Endodermal cell (in vitro differentiated cells): ENCODE data around the gene CPNE6. TPM values are rescaled to one million over a fixed set of nuclear protein-coding genes. Genes with fewer than 3 reads are reported as not detected.

ENCODE experiments used
- DNase-seq: peaks from one replicate; pipeline ENCODE4 v3.0.0-alpha.2; 2017
- H3K27ac ChIP-seq: 2 replicates; pipeline ENCODE4 v1.5.1; 2013; ENCODE audit warnings: mild to moderate bottlenecking, low read depth, low read length, moderate library complexity
- H3K27me3 ChIP-seq: 2 replicates; pipeline ENCODE4 v1.6.1; 2013; ENCODE audit warnings: mild to moderate bottlenecking, low read length, moderate library complexity; ENCODE audit not compliant: insufficient read depth, control insufficient read depth, poor library complexity, severe bottlenecking
- H3K36me3 ChIP-seq: 2 replicates; pipeline ENCODE4 v1.7.0; 2013; ENCODE audit warnings: mild to moderate bottlenecking, low read length, moderate library complexity; ENCODE audit not compliant: control insufficient read depth, insufficient read depth
- H3K4me1 ChIP-seq: one replicate; pipeline ENCODE4 v1.7.0; 2013; ENCODE audit warnings: low read length; ENCODE audit not compliant: control insufficient read depth, insufficient read depth
- H3K4me3 ChIP-seq: 2 replicates; pipeline ENCODE4 v1.5.1; 2013; ENCODE audit warnings: mild to moderate bottlenecking, low read length, moderate library complexity
- H3K9ac ChIP-seq: 2 replicates; pipeline ENCODE4 v1.6.1; 2013; ENCODE audit warnings: mild to moderate bottlenecking, low read length, moderate library complexity; ENCODE audit not compliant: poor library complexity, severe bottlenecking; ENCODE audit errors: extremely low read depth
- H3K9me3 ChIP-seq: 2 replicates; pipeline ENCODE4 v1.6.1; 2013; ENCODE audit warnings: mild to moderate bottlenecking, low read length, moderate library complexity; ENCODE audit not compliant: control insufficient read depth
- H3K27ac Mint-ChIP-seq: 2 replicates; pipeline ENCODE4 v1.8.0; 2020; ENCODE audit warnings: mixed read lengths
- H3K27me3 Mint-ChIP-seq: 2 replicates; pipeline ENCODE4 v1.8.0; 2021; ENCODE audit warnings: mild to moderate bottlenecking, mixed read lengths; ENCODE audit not compliant: insufficient read depth
- H3K36me3 Mint-ChIP-seq: 2 replicates; pipeline ENCODE4 v1.8.0; 2020; ENCODE audit warnings: low read depth, mixed read lengths
- H3K4me1 Mint-ChIP-seq: 2 replicates; pipeline ENCODE4 v1.8.0; 2020; ENCODE audit warnings: mixed read lengths
- H3K4me3 Mint-ChIP-seq: 2 replicates; pipeline ENCODE4 v1.8.0; 2020; ENCODE audit warnings: mild to moderate bottlenecking, moderate library complexity, mixed read lengths
- H3K9me3 Mint-ChIP-seq: 2 replicates; pipeline ENCODE4 v1.8.0; 2020; ENCODE audit warnings: mild to moderate bottlenecking, mixed read lengths
- CTCF ChIP-seq: fragments of 200-600 bp; sonication (generic); conservative IDR thresholded peaks from 2 replicates; pipeline ENCODE4 v1.5.0; 2021; ENCODE audit warnings: antibody characterized with exemption, mild to moderate bottlenecking
- WGBS, 2 experiments: methylation state at CpG; one replicate each; pipeline versions ENCODE4 v1.1.5 to v1.1.7; 2013; ENCODE audit warnings: missing lambda C conversion rate in 2 of 2, mixed read lengths in 1 of 2; ENCODE audit not compliant: insufficient coverage in 1 of 2, insufficient read length in 1 of 2; 5-methylcytosine and 5-hydroxymethylcytosine counted together
- total RNA-seq, 2 donors: library from RNA; stranded (reverse); fragmentation: NEBNext Ultra II Directional in 1 of 2; extraction: Animal tissue kit (Norgen Biotek cat#: 25700) in 1 of 2; gene quantifications; 2 replicates in 1 of 2; 3 replicates in 1 of 2; pipeline ENCODE4 v1.2.1, GENCODE V29; 2021

Gene CPNE6
- total RNA-seq, 2 donors from 2014 or later, result not detected

DNA sequence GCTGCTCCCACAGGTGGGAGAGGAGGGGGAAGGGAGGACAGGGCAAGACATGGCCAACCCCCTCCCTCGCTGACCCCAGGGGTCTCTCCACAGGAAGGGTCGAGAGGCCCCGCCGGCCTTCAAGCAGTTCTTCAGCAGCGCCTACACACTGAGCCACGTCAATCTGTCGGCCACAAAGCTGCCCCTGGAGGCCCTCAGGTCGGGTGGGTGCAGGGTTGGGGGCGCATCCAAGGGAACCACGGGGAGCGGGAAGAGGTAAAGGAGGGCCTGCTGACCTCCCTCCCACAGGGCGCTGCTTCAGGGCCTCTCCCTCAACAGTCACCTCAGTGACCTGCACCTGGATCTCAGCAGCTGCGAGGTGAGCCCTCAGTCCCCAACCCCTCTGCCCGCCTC lies 13.5 kb upstream of the CPNE6 start:
- Mint-ChIP-seq H3K27me3 (no peaks in the 10 kb centered on the region), H3K9me3 (no peaks in the 10 kb centered on the region), H3K4me1 (peaks cover 2% of the 10 kb centered on the region), H3K4me3 (no peak overlapping the region), H3K36me3 (no peaks in the 10 kb centered on the region), H3K27ac (peak overlapping the region; percentile 7)
- no peaks in the 10 kb centered on the region for H3K4me1 ChIP-seq
- no peaks in the 10 kb centered on the region for H3K27me3 ChIP-seq
- DNase-seq, result no peak
- 82 to 94% methylated on average over 2 to 14 of the region's 14 CpGs for WGBS, 2 experiments
- no peak overlapping the region for H3K9ac ChIP-seq
- no peak overlapping the region for H3K27ac ChIP-seq
- H3K9me3 ChIP-seq, result no peaks in the 10 kb centered on the region
- TF ChIP-seq CTCF, result no peak
- H3K4me3 ChIP-seq, result no peak overlapping the region
- H3K36me3 ChIP-seq, result no peaks in the 10 kb centered on the region

- Histone ChIP-seq H3K36me3 (no peaks in the 10 kb centered on the region), H3K4me1 (no peaks in the 10 kb centered on the region), H3K27ac (no peak overlapping the region), H3K9ac (no peak overlapping the region), H3K27me3 (no peaks in the 10 kb centered on the region), H3K4me3 (no peak overlapping the region), H3K9me3 (no peaks in the 10 kb centered on the region)
- Mint-ChIP-seq H3K4me3 (no peak overlapping the region), H3K36me3 (no peaks in the 10 kb centered on the region), H3K27ac (peak overlapping the region; percentile 7), H3K27me3 (no peaks in the 10 kb centered on the region), H3K9me3 (no peaks in the 10 kb centered on the region), H3K4me1 (no peaks in the 10 kb centered on the region)
- 61 to 77% methylated on average over 4 to 7 of the region's 7 CpGs for WGBS, 2 experiments
- TF ChIP-seq CTCF, result peak; percentile 81
- DNase-seq, result peak; percentile 80
Measured at GRCh38 chr14:24058260-24058950, 13.0 kb upstream of the CPNE6 start.

DNA sequence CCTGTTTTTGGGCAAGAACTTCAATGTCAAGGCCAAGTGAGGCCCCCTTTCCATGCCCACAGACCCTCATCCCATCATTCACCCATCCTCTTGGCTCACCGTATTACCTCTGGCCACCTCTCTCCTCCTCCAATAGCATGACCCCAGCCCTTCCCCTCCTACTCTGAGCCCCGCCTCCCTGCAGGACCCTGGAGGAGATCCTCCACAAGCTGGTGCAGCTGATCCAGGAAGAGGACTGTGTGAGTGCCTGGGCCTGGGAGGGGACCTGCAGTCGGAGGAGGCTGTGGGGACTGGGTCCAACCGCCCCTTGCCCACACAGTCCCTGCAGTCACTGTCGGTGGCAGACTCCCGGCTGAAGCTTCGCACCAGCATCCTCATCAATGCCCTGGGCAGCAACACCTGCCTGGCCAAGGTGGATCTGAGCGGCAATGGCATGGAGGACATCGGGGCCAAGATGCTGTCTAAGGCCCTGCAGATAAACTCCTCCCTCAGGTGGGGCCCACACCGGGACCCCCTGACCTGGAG lies 12.3 kb upstream of the CPNE6 start:
- Histone ChIP-seq H3K27ac (no peak overlapping the region), H3K27me3 (no peaks in the 10 kb centered on the region), H3K9me3 (no peaks in the 10 kb centered on the region), H3K9ac (no peak overlapping the region), H3K4me3 (no peak overlapping the region), H3K4me1 (no peaks in the 10 kb centered on the region), H3K36me3 (no peaks in the 10 kb centered on the region)
- DNase-seq, result peak; percentile 68
- H3K9me3 Mint-ChIP-seq, result no peaks in the 10 kb centered on the region
- no peaks in the 10 kb centered on the region for H3K36me3 Mint-ChIP-seq
- no peak for TF ChIP-seq CTCF
- no peaks in the 10 kb centered on the region for H3K4me1 Mint-ChIP-seq
- no peak overlapping the region for H3K27ac Mint-ChIP-seq
- WGBS, 2 experiments, result 86 to 100% methylated on average over 4 to 10 of the region's 10 CpGs
- no peaks in the 10 kb centered on the region for H3K27me3 Mint-ChIP-seq
- H3K4me3 Mint-ChIP-seq, result no peak overlapping the region
